ENCODE data around the gene SCUBE1. TPM values are rescaled to one million over a fixed set of nuclear protein-coding genes. Genes with fewer than 3 reads are reported as not detected.
A peak's percentile ranks its signal among the peaks of the same experiment; 100 is the strongest.

Gene SCUBE1
- total and polyA plus RNA-seq, 4 experiments from 2014 or later: not detected

GRCh38 chr22:43205261-43205691, 137.9 kb downstream of the SCUBE1 start:
- CTCF ChIA-PET (ENCODE audit: partially characterized antibody): no interaction called here
- Mint-ChIP-seq H3K4me1 (peaks cover 2 to 13% (median 6%) of the 10 kb centered on the region in 4 donors), H3K9me3 (no peaks in the 10 kb centered on the region), H3K36me3 (no peaks in the 10 kb centered on the region), H3K4me3 (no peak overlapping the region), H3K27ac (peak overlapping the region in 1 of 7 donors; percentile 78), H3K27me3 (peaks cover 0 to 1% of the 10 kb centered on the region in 2 donors)
- H3K27me3 ChIP-seq (ENCODE audit: insufficient read depth, low read length): no peaks in the 10 kb centered on the region
- H3K9me3 ChIP-seq (ENCODE audit: control insufficient read depth in 1 of 2, low read length in 2 of 2): no peaks in the 10 kb centered on the region
- no peak overlapping the region for H3K27ac ChIP-seq (ENCODE audit: low read depth, low read length)
- H3K4me1 ChIP-seq (ENCODE audit: insufficient read depth, low read length): peaks cover 22% of the 10 kb centered on the region
- POLR2A ChIA-PET (ENCODE audit: partially characterized antibody): no interaction called here
- DNase-seq: peak in 3 of 5 donors; percentile 8 to 10 (median 9)
- no peaks in the 10 kb centered on the region for H3K36me3 ChIP-seq (ENCODE audit: insufficient read depth, low read length)
- no peak overlapping the region for H3K4me3 ChIP-seq (ENCODE audit: low read length in 2 of 2)
- intact Hi-C loops (cut with micrococcal nuclease): no loop called here

GRCh38 chr22:43203471-43203981, 139.6 kb downstream of the SCUBE1 start:
- no peak for DNase-seq
- H3K4me1 ChIP-seq (ENCODE audit: insufficient read depth, low read length): peaks cover 22% of the 10 kb centered on the region
- H3K36me3 Mint-ChIP-seq: no peaks in the 10 kb centered on the region
- no peak overlapping the region for H3K27ac ChIP-seq (ENCODE audit: low read depth, low read length)
- no peak overlapping the region for H3K4me3 Mint-ChIP-seq
- H3K36me3 ChIP-seq (ENCODE audit: insufficient read depth, low read length): no peaks in the 10 kb centered on the region
- ChIA-PET POLR2A (ENCODE audit: partially characterized antibody) (no interaction called here), CTCF (ENCODE audit: partially characterized antibody) (no interaction called here)
- H3K27me3 Mint-ChIP-seq: peaks cover 0 to 4% of the 10 kb centered on the region in 2 donors
- no peaks in the 10 kb centered on the region for H3K27me3 ChIP-seq (ENCODE audit: insufficient read depth, low read length)
- H3K9me3 Mint-ChIP-seq: peaks cover 0 to 2% (median 0%) of the 10 kb centered on the region in 8 donors
- H3K4me3 ChIP-seq (ENCODE audit: low read length in 2 of 2): no peak overlapping the region
- no peaks in the 10 kb centered on the region for H3K9me3 ChIP-seq (ENCODE audit: control insufficient read depth in 1 of 2, low read length in 2 of 2)
- peaks cover 2 to 13% (median 6%) of the 10 kb centered on the region in 4 donors for H3K4me1 Mint-ChIP-seq
- peak overlapping the region in 1 of 7 donors; percentile 5 for H3K27ac Mint-ChIP-seq
- intact Hi-C loops (cut with micrococcal nuclease): no loop called here

- H3K9me3 ChIP-seq (ENCODE audit: control insufficient read depth in 1 of 2, low read length in 2 of 2): no peaks in the 10 kb centered on the region
- peaks cover 2 to 13% (median 6%) of the 10 kb centered on the region in 4 donors for H3K4me1 Mint-ChIP-seq
- H3K9me3 Mint-ChIP-seq: peaks cover 0 to 2% (median 0%) of the 10 kb centered on the region in 8 donors
- no peaks in the 10 kb centered on the region for H3K36me3 Mint-ChIP-seq
- peak overlapping the region in 2 of 7 donors; percentile 36 to 74 for H3K27ac Mint-ChIP-seq
- no peak overlapping the region for H3K4me3 ChIP-seq (ENCODE audit: low read length in 2 of 2)
- intact Hi-C loops (cut with micrococcal nuclease): no loop called here
- no peak for DNase-seq
- peaks cover 0 to 4% of the 10 kb centered on the region in 2 donors for H3K27me3 Mint-ChIP-seq
- no peak overlapping the region for H3K4me3 Mint-ChIP-seq
- peaks cover 22% of the 10 kb centered on the region for H3K4me1 ChIP-seq (ENCODE audit: insufficient read depth, low read length)
- ChIA-PET POLR2A (ENCODE audit: partially characterized antibody) (no interaction called here), CTCF (ENCODE audit: partially characterized antibody) (no interaction called here)
- no peak overlapping the region for H3K27ac ChIP-seq (ENCODE audit: low read depth, low read length)
- H3K36me3 ChIP-seq (ENCODE audit: insufficient read depth, low read length): no peaks in the 10 kb centered on the region
- H3K27me3 ChIP-seq (ENCODE audit: insufficient read depth, low read length): no peaks in the 10 kb centered on the region
Observed at GRCh38 chr22:43202756-43203410, 140.3 kb downstream of the SCUBE1 start.

DNA sequence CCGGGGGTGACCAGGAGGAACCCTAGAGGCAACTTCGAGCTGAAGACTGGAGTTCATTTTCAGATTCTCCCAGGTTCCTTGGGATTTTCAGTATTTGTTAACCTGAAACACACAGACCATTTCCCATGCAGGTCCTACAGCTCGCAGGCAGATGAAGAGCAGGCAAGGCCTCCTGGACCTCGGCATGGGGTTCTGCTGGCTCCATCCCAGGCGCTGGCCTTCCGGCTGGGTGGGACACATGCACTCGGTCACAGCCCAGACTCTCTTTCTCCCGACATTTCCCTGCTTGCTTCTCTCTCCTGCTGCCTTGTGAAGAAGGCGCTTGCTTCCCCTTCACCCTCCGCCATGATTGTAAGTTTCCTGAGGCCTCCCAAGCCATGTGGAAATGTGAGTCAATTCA, 140.8 kb downstream of the SCUBE1 start:
- Histone ChIP-seq H3K27me3 (ENCODE audit: insufficient read depth, low read length) (no peaks in the 10 kb centered on the region), H3K36me3 (ENCODE audit: insufficient read depth, low read length) (no peaks in the 10 kb centered on the region), H3K4me1 (ENCODE audit: insufficient read depth, low read length) (peaks cover 22% of the 10 kb centered on the region), H3K27ac (ENCODE audit: low read depth, low read length) (no peak overlapping the region), H3K4me3 (ENCODE audit: low read length in 2 of 2) (no peak overlapping the region), H3K9me3 (ENCODE audit: control insufficient read depth in 1 of 2, low read length in 2 of 2) (no peaks in the 10 kb centered on the region)
- H3K27ac Mint-ChIP-seq: no peak overlapping the region
- H3K36me3 Mint-ChIP-seq: no peaks in the 10 kb centered on the region
- H3K4me3 Mint-ChIP-seq: no peak overlapping the region
- H3K4me1 Mint-ChIP-seq: peaks cover 2 to 13% (median 6%) of the 10 kb centered on the region in 4 donors
- intact Hi-C loops (cut with micrococcal nuclease): no loop called here
- H3K9me3 Mint-ChIP-seq: peaks cover 0 to 2% (median 0%) of the 10 kb centered on the region in 8 donors
- POLR2A ChIA-PET (ENCODE audit: partially characterized antibody): no interaction called here
- CTCF ChIA-PET (ENCODE audit: partially characterized antibody): no interaction called here
- H3K27me3 Mint-ChIP-seq: peaks cover 0 to 4% of the 10 kb centered on the region in 2 donors
- DNase-seq: no peak

DNA sequence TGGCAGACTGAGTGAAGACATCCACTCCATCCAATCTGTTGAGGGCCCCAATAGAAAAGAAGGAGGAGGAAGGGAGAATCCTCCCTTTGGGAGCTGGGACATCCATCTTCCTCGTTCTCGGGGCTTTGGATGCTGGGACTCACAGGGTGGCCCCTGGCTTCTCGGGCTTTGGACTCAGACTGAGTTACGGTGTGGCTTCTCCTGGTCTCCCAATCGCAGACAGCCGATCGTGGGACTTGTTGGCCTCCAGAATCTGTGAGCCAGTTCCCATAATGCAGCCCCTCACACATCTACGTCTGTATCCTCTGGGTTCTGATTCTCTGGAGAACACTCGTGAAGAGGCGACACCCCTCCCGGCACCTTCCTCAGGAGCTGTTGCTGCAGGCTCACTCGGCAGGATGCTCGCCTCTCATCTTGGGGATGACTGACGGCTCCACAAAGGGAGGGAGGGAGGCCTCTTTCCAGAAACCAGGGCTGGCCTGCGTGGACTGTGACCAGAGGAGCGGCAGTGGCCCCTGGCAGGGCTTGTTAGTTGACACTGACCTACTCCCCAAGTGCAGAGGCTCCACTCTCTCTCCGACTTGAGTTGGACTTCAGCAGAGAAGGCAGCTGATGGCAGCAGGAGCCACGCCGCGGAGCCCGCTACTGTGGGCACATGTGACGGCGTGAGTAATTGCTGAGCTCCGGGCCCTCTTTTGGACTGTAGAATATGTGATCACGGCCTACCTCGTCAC, 141.5 kb downstream of the SCUBE1 start:
- Mint-ChIP-seq H3K36me3 (no peaks in the 10 kb centered on the region), H3K4me1 (peaks cover 2 to 12% (median 5%) of the 10 kb centered on the region in 4 donors), H3K4me3 (no peak overlapping the region), H3K9me3 (peaks cover 0 to 2% (median 0%) of the 10 kb centered on the region in 8 donors), H3K27me3 (peaks cover 0 to 4% of the 10 kb centered on the region in 2 donors), H3K27ac (no peak overlapping the region)
- H3K27me3 ChIP-seq (ENCODE audit: insufficient read depth, low read length): no peaks in the 10 kb centered on the region
- ChIA-PET POLR2A (ENCODE audit: partially characterized antibody) (no interaction called here), CTCF (ENCODE audit: partially characterized antibody) (interaction anchor here (0.8 kb wide), 1 partner anchor 14 kb away, joined by 3 read pairs; no protein-coding TSS in a partner anchor)
- peaks cover 18% of the 10 kb centered on the region for H3K4me1 ChIP-seq (ENCODE audit: insufficient read depth, low read length)
- no peaks in the 10 kb centered on the region for H3K9me3 ChIP-seq (ENCODE audit: control insufficient read depth in 1 of 2, low read length in 2 of 2)
- H3K4me3 ChIP-seq (ENCODE audit: low read length in 2 of 2): no peak overlapping the region
- H3K27ac ChIP-seq (ENCODE audit: low read depth, low read length): no peak overlapping the region
- no peak for DNase-seq
- no peaks in the 10 kb centered on the region for H3K36me3 ChIP-seq (ENCODE audit: insufficient read depth, low read length)
- intact Hi-C loops (cut with micrococcal nuclease): no loop called here

- no peaks in the 10 kb centered on the region for H3K36me3 Mint-ChIP-seq
- no peak overlapping the region for H3K27ac ChIP-seq (ENCODE audit: low read depth, low read length)
- H3K9me3 ChIP-seq (ENCODE audit: control insufficient read depth in 1 of 2, low read length in 2 of 2): no peaks in the 10 kb centered on the region
- H3K9me3 Mint-ChIP-seq: peaks cover 0 to 2% (median 0%) of the 10 kb centered on the region in 8 donors
- no peak overlapping the region for H3K27ac Mint-ChIP-seq
- no peak overlapping the region for H3K4me3 ChIP-seq (ENCODE audit: low read length in 2 of 2)
- no peaks in the 10 kb centered on the region for H3K27me3 ChIP-seq (ENCODE audit: insufficient read depth, low read length)
- H3K27me3 Mint-ChIP-seq: peaks cover under 1 to 4% of the 10 kb centered on the region in 2 donors
- ChIA-PET CTCF (ENCODE audit: partially characterized antibody) (no interaction called here), POLR2A (ENCODE audit: partially characterized antibody) (no interaction called here)
- H3K4me1 ChIP-seq (ENCODE audit: insufficient read depth, low read length): peaks cover 7% of the 10 kb centered on the region
- peaks cover 0 to 4% (median 0%) of the 10 kb centered on the region in 4 donors for H3K4me1 Mint-ChIP-seq
- H3K4me3 Mint-ChIP-seq: peak overlapping the region in 1 of 8 donors; percentile 52
- no peaks in the 10 kb centered on the region for H3K36me3 ChIP-seq (ENCODE audit: insufficient read depth, low read length)
- DNase-seq: no peak
- intact Hi-C loops (cut with micrococcal nuclease): no loop called here
Observed at GRCh38 chr22:43200555-43200954, 142.6 kb downstream of the SCUBE1 start.

- Histone ChIP-seq H3K4me1 (ENCODE audit: insufficient read depth, low read length) (peaks cover 2% of the 10 kb centered on the region), H3K36me3 (ENCODE audit: insufficient read depth, low read length) (no peaks in the 10 kb centered on the region), H3K27ac (ENCODE audit: low read depth, low read length) (no peak overlapping the region), H3K27me3 (ENCODE audit: insufficient read depth, low read length) (no peaks in the 10 kb centered on the region), H3K4me3 (ENCODE audit: low read length in 2 of 2) (no peak overlapping the region), H3K9me3 (ENCODE audit: control insufficient read depth in 1 of 2, low read length in 2 of 2) (no peaks in the 10 kb centered on the region)
- Mint-ChIP-seq H3K27ac (no peak overlapping the region), H3K9me3 (peaks cover 0 to 2% (median 0%) of the 10 kb centered on the region in 8 donors), H3K36me3 (no peaks in the 10 kb centered on the region), H3K4me3 (no peak overlapping the region), H3K4me1 (peaks cover 0 to 4% (median 0%) of the 10 kb centered on the region in 4 donors), H3K27me3 (peaks cover 2 to 4% of the 10 kb centered on the region in 2 donors)
- no peak for DNase-seq
- POLR2A ChIA-PET (ENCODE audit: partially characterized antibody): no interaction called here
- CTCF ChIA-PET (ENCODE audit: partially characterized antibody): no interaction called here
- intact Hi-C loops (cut with micrococcal nuclease): no loop called here
Observed at GRCh38 chr22:43200031-43200430, 143.1 kb downstream of the SCUBE1 start.

All from CD4-positive, alpha-beta memory T cell (primary cell).